NCI-H345 (cell line): Measurements from ENCODE around the gene MPST.

Experiments used
- DNase-seq: peaks from one replicate; lab custom pipeline; 2025; lab: John Stamatoyannopoulos, UW

MPST gene

GRCh38 chr22:37000676-37001534 lies 18.6 kb upstream of the MPST start:
- no peak for DNase-seq

GRCh38 chr22:37001826-37002225 lies 17.7 kb upstream of the MPST start:
- DNase-seq = no peak

DNA sequence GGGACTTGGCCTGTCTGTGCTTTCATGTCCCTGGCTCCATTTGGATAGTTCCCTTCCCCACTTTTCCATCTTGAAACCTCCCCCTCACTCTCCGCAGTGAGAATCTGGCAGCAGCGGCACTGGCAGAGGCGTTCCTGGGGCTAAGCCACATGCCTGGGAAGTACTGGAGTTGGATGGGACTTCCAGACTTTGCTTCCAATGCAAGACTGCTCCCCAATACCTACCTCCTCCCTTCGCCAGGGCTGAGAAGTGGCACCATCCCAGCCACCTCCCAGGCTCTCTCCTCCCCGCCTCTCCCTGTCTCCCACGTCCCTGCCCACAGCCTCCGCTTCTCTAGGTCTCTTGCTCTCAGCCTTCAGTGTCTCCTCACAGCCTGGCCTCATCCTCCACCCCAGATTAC lies 16.9 kb upstream of the MPST start:
- DNase-seq = no peak

DNA sequence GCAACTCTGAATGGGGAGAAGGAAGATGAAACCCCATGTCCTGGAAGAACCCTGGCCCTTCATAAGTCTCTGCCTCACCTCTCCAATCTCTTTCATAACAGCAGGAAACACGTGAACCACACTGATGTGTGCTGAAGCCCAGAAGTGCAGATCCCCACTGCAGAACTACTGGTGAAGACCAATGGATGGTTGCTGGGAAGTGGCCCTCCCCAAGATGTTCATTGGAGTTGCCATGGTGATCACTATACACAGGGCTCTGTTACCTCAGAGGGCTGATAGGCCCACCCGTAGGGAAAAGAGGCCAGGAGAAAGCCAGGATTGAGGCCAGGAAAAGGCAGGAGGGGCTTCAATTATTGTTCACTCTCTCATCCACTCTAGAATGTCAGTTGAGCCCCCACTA lies 11.9 kb upstream of the MPST start:
- no peak for DNase-seq

GRCh38 chr22:37008365-37008764 lies 11.2 kb upstream of the MPST start:
- no peak for DNase-seq

GRCh38 chr22:37009490-37009889 lies 10.1 kb upstream of the MPST start:
- no peak for DNase-seq

GRCh38 chr22:37010174-37010573 lies 9.4 kb upstream of the MPST start:
- no peak for DNase-seq

GRCh38 chr22:37010976-37011375 lies 8.6 kb upstream of the MPST start:
- DNase-seq = no peak

GRCh38 chr22:37011472-37011871 lies 8.1 kb upstream of the MPST start:
- no peak for DNase-seq

DNA sequence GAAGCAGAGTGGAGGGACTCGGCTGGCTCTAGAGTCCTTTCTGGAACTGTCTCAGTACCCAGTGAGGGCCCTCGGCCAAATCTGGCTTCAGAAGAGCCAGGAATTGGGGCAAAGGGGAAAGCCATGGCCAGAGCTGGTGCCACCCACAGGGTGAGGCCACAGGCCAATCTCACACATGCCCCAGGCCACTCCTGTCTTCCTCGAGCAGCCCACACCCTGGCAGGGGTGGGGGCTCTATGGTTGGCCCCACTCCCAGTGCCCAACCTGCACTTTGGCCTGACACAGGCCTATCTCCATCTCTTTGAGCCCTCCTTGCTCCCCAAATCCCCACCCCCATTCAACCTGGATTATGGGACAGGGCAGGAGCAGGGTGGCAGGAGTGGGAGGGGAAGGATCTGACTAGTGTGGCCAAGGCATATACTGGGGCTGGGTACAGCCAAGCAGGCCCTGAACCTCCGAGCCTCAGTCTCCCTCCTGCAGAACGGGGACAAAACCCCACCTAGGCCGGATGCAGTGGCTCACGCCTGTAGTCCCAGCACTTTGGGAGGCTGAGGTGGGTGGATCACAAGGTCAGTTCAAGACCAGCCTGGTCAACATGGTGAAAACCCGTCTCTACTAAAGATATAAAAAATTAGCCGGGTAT lies 7.2 kb upstream of the MPST start:
- DNase-seq = no peak

DNA sequence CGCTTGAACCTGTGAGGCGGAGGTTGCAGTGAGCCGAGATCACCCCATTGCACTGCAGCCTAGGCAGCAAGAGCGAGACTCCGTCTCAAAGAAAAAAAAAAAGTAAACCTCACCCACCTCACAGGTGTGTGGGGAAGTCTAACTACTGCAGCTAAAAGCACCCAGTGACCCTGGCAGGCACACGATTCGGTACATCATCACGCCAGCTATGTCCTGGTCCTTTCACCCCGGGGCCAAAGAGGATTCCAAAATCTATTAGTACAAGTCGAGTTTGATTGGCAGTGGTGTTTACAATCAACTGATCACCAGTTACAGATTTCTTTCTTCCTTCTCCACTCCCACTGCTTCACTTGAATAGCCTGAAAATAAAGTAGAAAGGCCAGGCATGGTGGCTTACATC lies 6.6 kb upstream of the MPST start:
- DNase-seq = no peak

DNA sequence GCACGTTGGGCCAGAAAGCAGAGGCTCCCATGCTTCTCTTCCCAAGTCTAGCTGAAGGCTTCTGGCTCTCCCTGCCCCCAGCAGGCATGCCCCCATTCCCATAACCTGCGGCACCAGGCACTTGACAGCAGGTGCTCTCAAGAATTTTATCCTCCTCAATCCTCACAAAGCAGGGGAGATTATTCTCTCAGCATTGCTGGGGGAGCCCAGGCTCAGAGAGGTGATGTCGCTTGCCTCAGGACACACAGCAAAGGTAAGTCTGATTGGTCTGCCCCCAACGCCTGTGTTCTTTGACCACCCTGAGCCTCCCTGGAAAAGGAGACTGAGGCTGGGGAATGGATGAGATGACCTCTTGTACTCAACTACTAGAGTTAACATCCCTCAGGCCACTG lies 5.1 kb upstream of the MPST start:
- no peak for DNase-seq

- DNase-seq = no peak
Observed at GRCh38 chr22:37014835-37015586, 4.5 kb upstream of the MPST start.

DNA sequence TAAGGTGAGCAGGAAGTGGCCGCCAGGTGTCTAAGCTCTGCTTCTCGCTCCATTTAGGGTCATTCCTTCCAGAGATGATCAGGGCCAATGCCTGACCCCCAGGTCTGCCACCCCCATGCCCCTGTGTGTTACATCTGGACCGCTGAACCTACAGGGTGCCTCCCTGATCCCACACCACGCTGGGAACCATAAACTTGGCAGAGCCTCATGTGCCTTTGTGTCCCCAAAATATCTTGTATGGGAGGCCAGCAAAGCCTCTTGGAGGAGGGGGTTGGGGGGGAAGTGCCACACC lies 4.0 kb upstream of the MPST start:
- DNase-seq = no peak

GRCh38 chr22:37016134-37016910 lies 3.2 kb upstream of the MPST start:
- DNase-seq = no peak

DNA sequence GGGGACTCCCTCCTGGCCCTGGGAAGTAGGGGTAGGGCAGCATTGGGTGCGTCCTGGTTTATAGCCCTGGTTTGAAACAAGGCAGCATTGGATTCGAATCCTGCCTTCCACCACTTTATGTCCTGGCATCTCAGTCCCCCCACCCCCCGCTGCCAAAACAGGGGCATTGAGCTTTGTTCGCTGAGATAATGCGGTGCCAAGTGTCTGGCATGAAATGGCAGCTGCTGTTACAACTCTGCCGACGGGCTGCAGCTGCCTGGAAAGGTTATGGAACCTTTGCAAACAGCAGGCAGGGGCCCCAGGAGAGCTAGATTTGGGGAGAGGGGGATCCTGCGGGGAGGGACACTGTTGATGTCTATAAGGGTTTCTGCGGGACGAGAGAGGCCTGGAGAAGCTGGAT lies 2.2 kb upstream of the MPST start:
- no peak for DNase-seq

DNA sequence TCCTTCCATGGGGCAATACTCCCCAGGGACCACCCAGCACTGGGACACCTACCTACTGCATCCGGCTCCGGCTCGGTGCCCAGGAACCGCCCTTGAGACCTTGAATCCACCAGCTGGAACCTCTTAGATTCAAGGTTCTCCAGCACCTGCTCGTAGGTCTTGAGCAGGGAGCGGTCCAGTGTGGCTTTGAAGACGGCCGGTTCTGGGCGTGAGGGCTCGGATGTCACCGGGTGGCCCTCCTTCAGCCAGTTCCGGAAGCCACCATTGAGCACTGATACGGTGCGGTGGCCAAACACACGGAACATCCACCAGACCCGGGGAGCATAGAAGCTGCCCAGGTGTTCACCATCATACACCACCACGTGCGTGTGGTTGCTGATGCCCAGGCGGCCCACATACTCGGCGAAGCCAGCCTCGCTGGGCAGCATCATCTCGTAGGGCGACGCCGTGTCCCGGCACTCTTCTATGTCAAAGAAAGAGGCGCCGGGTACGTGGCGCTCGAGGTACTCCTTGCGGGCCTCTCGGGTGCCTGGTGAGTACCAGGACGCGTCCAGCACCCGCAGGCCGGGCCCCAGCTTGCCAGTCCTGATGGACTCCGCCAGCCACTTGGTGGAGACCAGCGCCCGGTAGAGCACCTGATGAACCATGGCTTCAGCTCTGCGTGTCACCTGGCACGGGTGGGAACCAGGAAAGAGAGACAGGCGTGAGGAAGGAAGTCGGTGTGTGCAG lies 1.3 kb upstream of the MPST start:
- DNase-seq = no peak

- no peak for DNase-seq
Observed at GRCh38 chr22:37018815-37019308, 680 bp upstream of the MPST start.

GRCh38 chr22:37020192-37020479 lies 594 bp downstream of the MPST start:
- DNase-seq = no peak

- no peak for DNase-seq
Observed at GRCh38 chr22:37021041-37021440, 1.5 kb downstream of the MPST start.

GRCh38 chr22:37021710-37022482 lies 2.4 kb downstream of the MPST start:
- no peak for DNase-seq
